Activated naive CD4-positive, alpha-beta T cell treated with anti-CD3 and anti-CD28 coated beads, Interleukin-2, amount 10 ng/mL, durations not matched to agents 7 days and 5 days (primary cell): ENCODE results near the gene OR2K2.
"Not testable (repeated sequence)": the region's sequence is repeated elsewhere in the genome, so short reads cannot be mapped to it uniquely, and the experiment has no call there.

Source experiments
- CTCF ChIA-PET: fragments of 350-600 bp; sonication (Branson Sonifier 250); formaldehyde crosslinking; loops from one replicate; lab custom pipeline; 2021; ENCODE audit warnings: antibody characterized with exemption; lab: Charles Lee
- DNase-seq: peaks from one replicate; pipeline ENCODE4 v3.0.0-alpha.2; 2020
- H3K27ac Mint-ChIP-seq: one replicate; pipeline ENCODE4 v1.8.0; 2021; ENCODE audit warnings: mild to moderate bottlenecking, moderate library complexity, mixed read lengths
- H3K27me3 Mint-ChIP-seq: one replicate; pipeline ENCODE4 v1.8.0; 2021; ENCODE audit warnings: mild to moderate bottlenecking, mixed read lengths
- H3K36me3 Mint-ChIP-seq: one replicate; pipeline ENCODE4 v1.8.0; 2021; ENCODE audit warnings: mixed read lengths
- H3K4me1 Mint-ChIP-seq: one replicate; pipeline ENCODE4 v1.8.0; 2021; ENCODE audit warnings: mixed read lengths
- H3K4me3 Mint-ChIP-seq: one replicate; pipeline ENCODE4 v1.8.0; 2021; ENCODE audit warnings: mild to moderate bottlenecking, moderate library complexity, mixed read lengths
- H3K9me3 Mint-ChIP-seq: one replicate; pipeline ENCODE4 v1.8.0; 2021; ENCODE audit warnings: mixed read lengths

Gene OR2K2, protein sequence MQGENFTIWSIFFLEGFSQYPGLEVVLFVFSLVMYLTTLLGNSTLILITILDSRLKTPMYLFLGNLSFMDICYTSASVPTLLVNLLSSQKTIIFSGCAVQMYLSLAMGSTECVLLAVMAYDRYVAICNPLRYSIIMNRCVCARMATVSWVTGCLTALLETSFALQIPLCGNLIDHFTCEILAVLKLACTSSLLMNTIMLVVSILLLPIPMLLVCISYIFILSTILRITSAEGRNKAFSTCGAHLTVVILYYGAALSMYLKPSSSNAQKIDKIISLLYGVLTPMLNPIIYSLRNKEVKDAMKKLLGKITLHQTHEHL

DNA sequence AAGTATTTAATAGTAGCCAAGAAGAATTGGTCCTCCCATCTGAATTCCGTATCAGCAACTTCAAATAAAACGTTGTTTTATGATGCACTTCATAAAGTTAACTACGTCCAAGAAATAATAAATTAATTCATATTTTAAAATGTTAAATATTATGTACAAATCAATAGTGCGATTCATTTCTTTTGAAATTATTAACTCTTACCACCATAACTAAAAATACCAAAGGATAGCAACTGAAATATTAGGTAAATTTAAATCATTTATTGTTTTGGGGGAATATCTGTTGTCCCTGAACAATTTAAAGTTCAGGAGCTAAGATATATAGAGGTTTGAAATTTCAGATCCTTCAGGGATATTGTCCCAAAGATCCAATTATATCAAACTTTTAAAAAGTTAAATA lies at the start of gene OR2K2:
Gene OR2K2 (minus strand): TSS at position 101 of the 400 bp plus-strand sequence. CDS start 1,791 bp downstream, outside the sequence.
- CTCF ChIA-PET, result no interaction called here
- no peak within 1 kb of the TSS for H3K4me3 Mint-ChIP-seq
- DNase-seq, result no peak
- H3K27ac Mint-ChIP-seq, result no peak within 1 kb of the TSS
- no peaks in the 10 kb centered on the region for H3K36me3 Mint-ChIP-seq
- peaks cover 14% of the 10 kb centered on the region for H3K4me1 Mint-ChIP-seq
- no peaks in the 10 kb centered on the region for H3K9me3 Mint-ChIP-seq
- H3K27me3 Mint-ChIP-seq, result peaks cover 3% of the 10 kb centered on the region

DNA sequence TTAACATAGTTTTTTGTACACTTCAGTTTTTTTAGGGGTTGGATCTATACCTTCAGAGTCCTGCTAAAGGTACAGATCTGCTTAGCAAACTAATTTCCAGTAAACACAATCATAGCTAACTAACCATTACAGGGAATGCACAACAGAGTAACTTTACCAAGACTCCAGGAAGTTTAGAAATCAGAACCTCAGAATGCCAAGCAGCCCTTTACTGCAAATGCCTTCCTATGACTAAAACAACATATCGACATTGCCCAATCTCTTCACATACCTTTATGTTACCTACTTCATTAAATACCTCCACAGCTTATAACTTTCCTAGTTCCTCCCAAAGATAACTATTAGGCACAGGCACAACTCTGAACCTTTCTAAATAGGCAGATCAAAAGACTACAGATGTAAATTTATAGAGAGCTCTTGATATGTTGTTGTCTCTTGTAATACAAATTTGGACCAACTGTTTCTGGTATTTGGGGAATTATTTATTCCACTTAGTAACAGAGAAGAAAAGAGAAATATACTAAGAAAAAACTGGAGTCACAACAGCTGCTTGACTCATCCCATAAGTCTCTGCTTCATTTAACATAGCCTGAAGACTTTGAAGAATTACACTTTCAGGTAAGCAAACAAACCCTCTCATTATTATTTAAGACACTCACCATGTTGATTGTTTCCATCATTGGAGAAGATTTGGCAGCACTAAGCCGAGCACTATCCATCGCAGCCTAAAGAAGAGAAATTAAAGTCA lies 46.0 kb upstream of the OR2K2 start:
- H3K36me3 Mint-ChIP-seq, result peaks cover 58% of the 10 kb centered on the region
- no peaks in the 10 kb centered on the region for H3K9me3 Mint-ChIP-seq
- H3K4me3 Mint-ChIP-seq, result no peak overlapping the region
- H3K4me1 Mint-ChIP-seq, result no peaks in the 10 kb centered on the region
- no peaks in the 10 kb centered on the region for H3K27me3 Mint-ChIP-seq
- DNase-seq, result no peak
- CTCF ChIA-PET, result interaction anchor here (1.2 kb wide), 1 partner anchor 23 kb away, joined by 4 read pairs; no protein-coding TSS in a partner anchor
- H3K27ac Mint-ChIP-seq, result no peak overlapping the region

GRCh38 chr9:111375062-111375461 lies 45.0 kb upstream of the OR2K2 start:
- H3K27ac Mint-ChIP-seq, result no peak overlapping the region
- no peaks in the 10 kb centered on the region for H3K27me3 Mint-ChIP-seq
- H3K36me3 Mint-ChIP-seq, result peaks cover 62% of the 10 kb centered on the region
- CTCF ChIA-PET, result no interaction called here
- no peak for DNase-seq
- H3K4me1 Mint-ChIP-seq, result no peaks in the 10 kb centered on the region
- no peak overlapping the region for H3K4me3 Mint-ChIP-seq
- no peaks in the 10 kb centered on the region for H3K9me3 Mint-ChIP-seq

DNA sequence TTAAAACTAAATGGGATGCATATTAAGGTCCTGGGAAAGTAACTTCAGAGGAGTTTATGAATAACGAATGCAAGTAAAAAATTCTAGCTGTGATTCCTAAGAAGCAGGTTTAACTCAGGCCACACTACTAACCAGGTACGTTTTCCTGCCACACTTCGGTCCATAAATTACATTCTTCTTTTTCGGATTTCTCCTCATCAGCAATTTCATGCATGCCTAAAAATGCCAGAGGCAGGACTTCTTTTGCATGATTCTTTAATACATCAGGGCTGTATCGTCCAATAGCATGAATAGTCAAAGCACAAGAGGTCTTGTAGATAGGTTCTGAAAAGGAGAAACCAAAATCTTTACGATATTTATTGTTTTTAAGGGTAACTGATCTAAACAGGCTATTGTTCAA lies 42.3 kb upstream of the OR2K2 start:
- CTCF ChIA-PET, result no interaction called here
- Mint-ChIP-seq H3K9me3 (no peaks in the 10 kb centered on the region), H3K36me3 (peaks cover 68% of the 10 kb centered on the region), H3K27ac (peak overlapping the region; percentile 7), H3K4me1 (no peaks in the 10 kb centered on the region), H3K27me3 (no peaks in the 10 kb centered on the region), H3K4me3 (no peak overlapping the region)
- no peak for DNase-seq

- H3K27ac Mint-ChIP-seq, result no peak overlapping the region
- no peak for DNase-seq
- H3K9me3 Mint-ChIP-seq, result no peaks in the 10 kb centered on the region
- H3K4me3 Mint-ChIP-seq, result no peak overlapping the region
- no peaks in the 10 kb centered on the region for H3K4me1 Mint-ChIP-seq
- peaks cover 71% of the 10 kb centered on the region for H3K36me3 Mint-ChIP-seq
- H3K27me3 Mint-ChIP-seq, result no peaks in the 10 kb centered on the region
- CTCF ChIA-PET, result no interaction called here
These were observed 37.0 kb upstream of the OR2K2 start for GRCh38 chr9:111366978-111367377.

- no peak overlapping the region for H3K4me3 Mint-ChIP-seq
- H3K27me3 Mint-ChIP-seq, result no peaks in the 10 kb centered on the region
- H3K4me1 Mint-ChIP-seq, result no peaks in the 10 kb centered on the region
- H3K9me3 Mint-ChIP-seq, result no peaks in the 10 kb centered on the region
- no peak for DNase-seq
- peaks cover 46% of the 10 kb centered on the region for H3K36me3 Mint-ChIP-seq
- no peak overlapping the region for H3K27ac Mint-ChIP-seq
- CTCF ChIA-PET, result no interaction called here
These were observed 32.5 kb upstream of the OR2K2 start for GRCh38 chr9:111362526-111362925.

GRCh38 chr9:111360881-111361280 lies 30.9 kb upstream of the OR2K2 start:
- H3K36me3 Mint-ChIP-seq, result peaks cover 37% of the 10 kb centered on the region
- CTCF ChIA-PET, result no interaction called here
- H3K27ac Mint-ChIP-seq, result peak overlapping the region; percentile 33
- no peaks in the 10 kb centered on the region for H3K4me1 Mint-ChIP-seq
- DNase-seq, result no peak
- no peaks in the 10 kb centered on the region for H3K9me3 Mint-ChIP-seq
- H3K4me3 Mint-ChIP-seq, result no peak overlapping the region
- H3K27me3 Mint-ChIP-seq, result no peaks in the 10 kb centered on the region

DNA sequence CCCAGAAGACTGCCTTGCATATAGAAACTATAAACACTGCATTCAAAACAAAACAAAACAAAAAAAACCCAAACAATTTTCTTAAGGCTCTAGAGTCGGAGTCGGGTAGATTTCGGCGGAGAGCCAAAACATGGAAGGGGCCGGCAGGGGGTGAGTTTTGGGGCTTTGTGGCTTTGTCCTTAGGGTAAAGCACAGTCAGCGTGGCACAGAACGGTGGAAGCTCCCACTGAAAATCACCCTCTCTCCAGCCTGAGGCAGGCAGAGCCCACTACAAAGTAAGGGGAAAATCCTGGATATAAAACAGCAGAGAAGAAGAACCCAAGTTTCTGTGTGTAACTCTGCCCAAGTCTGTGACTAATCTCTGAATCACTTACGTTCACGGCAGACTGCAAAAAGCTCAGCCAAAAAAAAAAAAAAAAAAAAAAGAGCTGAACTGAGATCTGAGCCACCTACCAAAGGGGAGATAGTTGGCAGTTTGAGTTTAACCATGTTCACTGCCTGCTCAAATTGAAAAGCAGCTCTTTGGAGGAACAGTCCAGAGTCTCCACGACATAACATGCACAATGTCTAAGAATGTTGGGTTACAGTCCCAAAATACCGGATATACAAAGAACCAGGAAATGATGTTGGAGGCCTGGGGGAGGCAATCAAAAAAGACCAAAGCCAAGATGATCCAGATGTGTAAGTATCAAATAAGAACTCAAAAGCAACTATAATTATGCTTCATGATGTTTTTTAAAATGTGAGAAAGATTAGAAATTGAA lies 26.6 kb upstream of the OR2K2 start:
- Mint-ChIP-seq H3K4me3 (no peak overlapping the region), H3K36me3 (peaks cover 9% of the 10 kb centered on the region), H3K27ac (no peak overlapping the region), H3K9me3 (no peaks in the 10 kb centered on the region), H3K27me3 (peaks cover 5% of the 10 kb centered on the region), H3K4me1 (no peaks in the 10 kb centered on the region)
- no peak for DNase-seq
- CTCF ChIA-PET, result no interaction called here

- no peak for DNase-seq
- CTCF ChIA-PET, result no interaction called here
These were observed 22.5 kb upstream of the OR2K2 start for GRCh38 chr9:111352545-111352944.

GRCh38 chr9:111350556-111350955 lies 20.5 kb upstream of the OR2K2 start:
- Mint-ChIP-seq H3K36me3 (no peaks in the 10 kb centered on the region), H3K9me3 (no peaks in the 10 kb centered on the region), H3K27ac (no peak overlapping the region), H3K4me3 (no peak overlapping the region), H3K27me3 (peaks cover 8% of the 10 kb centered on the region), H3K4me1 (no peaks in the 10 kb centered on the region)
- DNase-seq, result no peak
- CTCF ChIA-PET, result interaction anchor here (1.3 kb wide), 1 partner anchor 9 kb away, joined by 4 read pairs; no protein-coding TSS in a partner anchor

More at GRCh38 chr9:111352545-111352944, 22.5 kb upstream of the OR2K2 start:
- Mint-ChIP-seq H3K27ac (no peak overlapping the region), H3K4me3 (no peak overlapping the region), H3K4me1 (no peaks in the 10 kb centered on the region), H3K36me3 (no peaks in the 10 kb centered on the region), H3K27me3 (peaks cover 8% of the 10 kb centered on the region), H3K9me3 (no peaks in the 10 kb centered on the region)

DNA sequence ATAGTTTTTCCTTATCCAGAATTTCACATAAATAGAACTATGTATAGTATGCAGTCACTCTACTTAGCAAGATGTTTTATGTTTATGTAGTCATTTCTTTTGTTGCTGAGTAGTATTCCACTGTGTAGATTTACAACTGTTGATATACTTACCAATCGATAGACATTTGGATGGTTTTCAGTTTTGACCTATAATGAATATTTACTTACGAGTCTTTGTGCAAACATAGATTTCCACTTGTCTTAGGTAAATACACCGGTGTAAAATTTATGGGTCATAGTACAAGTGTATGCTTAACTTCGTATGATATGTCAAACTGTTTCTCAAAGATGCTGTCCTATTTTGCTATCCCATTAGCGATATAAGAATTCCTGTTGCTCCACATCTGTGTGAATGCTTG lies 19.7 kb upstream of the OR2K2 start:
- DNase-seq, result no peak
- no peaks in the 10 kb centered on the region for H3K9me3 Mint-ChIP-seq
- H3K36me3 Mint-ChIP-seq, result no peaks in the 10 kb centered on the region
- H3K4me3 Mint-ChIP-seq, result no peak overlapping the region
- CTCF ChIA-PET, result no interaction called here
- H3K27ac Mint-ChIP-seq, result no peak overlapping the region
- no peaks in the 10 kb centered on the region for H3K4me1 Mint-ChIP-seq
- peaks cover 8% of the 10 kb centered on the region for H3K27me3 Mint-ChIP-seq

- no peak for DNase-seq
- CTCF ChIA-PET, result no interaction called here
- Mint-ChIP-seq H3K27ac (no peak overlapping the region), H3K36me3 (no peaks in the 10 kb centered on the region), H3K4me1 (no peaks in the 10 kb centered on the region), H3K4me3 (no peak overlapping the region), H3K27me3 (peaks cover 8% of the 10 kb centered on the region), H3K9me3 (no peaks in the 10 kb centered on the region)
These were observed 18.8 kb upstream of the OR2K2 start for GRCh38 chr9:111348821-111349271.

- peaks cover 22% of the 10 kb centered on the region for H3K4me1 Mint-ChIP-seq
- peak; percentile 53 for DNase-seq
- H3K36me3 Mint-ChIP-seq, H3K4me3 Mint-ChIP-seq, H3K27ac Mint-ChIP-seq, H3K27me3 Mint-ChIP-seq, H3K9me3 Mint-ChIP-seq, CTCF ChIA-PET: not testable (repeated sequence)
These were observed 4.4 kb upstream of the OR2K2 start for GRCh38 chr9:111334318-111334863.

GRCh38 chr9:111320631-111321030 lies 9.4 kb downstream of the OR2K2 start:
- DNase-seq, result no peak
- Mint-ChIP-seq H3K4me3 (no peak overlapping the region), H3K27ac (no peak overlapping the region), H3K36me3 (no peaks in the 10 kb centered on the region), H3K9me3 (peaks cover 3% of the 10 kb centered on the region), H3K27me3 (no peaks in the 10 kb centered on the region), H3K4me1 (no peaks in the 10 kb centered on the region)
- CTCF ChIA-PET, result no interaction called here
